IPS-20b (cell line): ENCODE measurements around the gene PLCB3.

ENCODE experiments used
- H3K27ac ChIP-seq: one replicate; pipeline ENCODE4 v1.5.1; 2013; ENCODE audit warnings: low read length
- H3K27me3 ChIP-seq: 2 replicates; pipeline ENCODE4 v1.6.1; 2013; ENCODE audit warnings: mild to moderate bottlenecking, low read length, inconsistent platforms; ENCODE audit not compliant: insufficient read depth
- H3K36me3 ChIP-seq: 2 replicates; pipeline ENCODE4 v1.6.1; 2013; ENCODE audit warnings: low read depth, mild to moderate bottlenecking, inconsistent platforms, low read length, moderate library complexity; ENCODE audit not compliant: insufficient read depth
- H3K4me1 ChIP-seq: 2 replicates; pipeline ENCODE4 v1.6.1; 2013; ENCODE audit warnings: mild to moderate bottlenecking, control low read depth, inconsistent platforms, low read length, moderate library complexity; ENCODE audit not compliant: insufficient read depth
- H3K4me3 ChIP-seq: 2 replicates; pipeline ENCODE4 v1.5.1; 2013; ENCODE audit warnings: mild to moderate bottlenecking, low read length, inconsistent platforms
- H3K9ac ChIP-seq: 2 replicates; pipeline ENCODE4 v1.6.1; 2013; ENCODE audit warnings: low read depth, mild to moderate bottlenecking, inconsistent platforms, low read length, moderate library complexity
- H3K9me3 ChIP-seq: 2 replicates; pipeline ENCODE4 v1.6.1; 2013; ENCODE audit warnings: mild to moderate bottlenecking, low read depth, low read length, inconsistent platforms; ENCODE audit not compliant: insufficient read depth

The PLCB3 gene

DNA sequence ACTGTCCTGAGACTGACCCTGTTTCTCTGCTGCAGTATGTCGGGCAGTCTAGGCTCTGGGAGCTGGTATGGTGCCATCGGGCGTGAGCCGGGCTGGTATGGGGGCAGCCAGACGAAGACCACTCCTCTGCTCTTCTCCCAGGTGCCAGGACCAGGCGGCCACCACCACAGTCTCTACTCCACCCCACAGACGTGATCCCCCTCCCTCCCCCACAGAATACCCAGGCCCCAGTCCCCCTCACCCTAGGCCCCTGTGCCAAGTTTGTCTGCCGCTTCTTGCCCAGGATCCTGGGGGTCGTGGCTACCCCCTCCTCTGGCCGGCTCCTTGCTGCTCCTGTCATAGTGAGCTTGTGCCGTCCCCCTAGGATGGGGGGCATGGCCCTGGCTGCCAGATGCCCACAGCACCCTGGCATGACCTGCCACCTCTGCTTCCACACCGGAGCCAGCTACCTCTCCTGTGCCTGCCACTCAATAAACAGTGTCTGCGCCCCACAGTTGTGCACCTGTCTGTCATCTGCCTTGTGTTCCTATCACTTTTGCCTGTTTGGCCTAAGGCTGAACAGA lies 37.8 kb downstream of the PLCB3 start:
- no peak overlapping the region for H3K9ac ChIP-seq
- no peaks in the 10 kb centered on the region for H3K9me3 ChIP-seq
- peaks cover 63% of the 10 kb centered on the region for H3K27me3 ChIP-seq
- H3K4me1 ChIP-seq = no peaks in the 10 kb centered on the region
- no peak overlapping the region for H3K27ac ChIP-seq
- no peak overlapping the region for H3K4me3 ChIP-seq
- H3K36me3 ChIP-seq = no peaks in the 10 kb centered on the region

DNA sequence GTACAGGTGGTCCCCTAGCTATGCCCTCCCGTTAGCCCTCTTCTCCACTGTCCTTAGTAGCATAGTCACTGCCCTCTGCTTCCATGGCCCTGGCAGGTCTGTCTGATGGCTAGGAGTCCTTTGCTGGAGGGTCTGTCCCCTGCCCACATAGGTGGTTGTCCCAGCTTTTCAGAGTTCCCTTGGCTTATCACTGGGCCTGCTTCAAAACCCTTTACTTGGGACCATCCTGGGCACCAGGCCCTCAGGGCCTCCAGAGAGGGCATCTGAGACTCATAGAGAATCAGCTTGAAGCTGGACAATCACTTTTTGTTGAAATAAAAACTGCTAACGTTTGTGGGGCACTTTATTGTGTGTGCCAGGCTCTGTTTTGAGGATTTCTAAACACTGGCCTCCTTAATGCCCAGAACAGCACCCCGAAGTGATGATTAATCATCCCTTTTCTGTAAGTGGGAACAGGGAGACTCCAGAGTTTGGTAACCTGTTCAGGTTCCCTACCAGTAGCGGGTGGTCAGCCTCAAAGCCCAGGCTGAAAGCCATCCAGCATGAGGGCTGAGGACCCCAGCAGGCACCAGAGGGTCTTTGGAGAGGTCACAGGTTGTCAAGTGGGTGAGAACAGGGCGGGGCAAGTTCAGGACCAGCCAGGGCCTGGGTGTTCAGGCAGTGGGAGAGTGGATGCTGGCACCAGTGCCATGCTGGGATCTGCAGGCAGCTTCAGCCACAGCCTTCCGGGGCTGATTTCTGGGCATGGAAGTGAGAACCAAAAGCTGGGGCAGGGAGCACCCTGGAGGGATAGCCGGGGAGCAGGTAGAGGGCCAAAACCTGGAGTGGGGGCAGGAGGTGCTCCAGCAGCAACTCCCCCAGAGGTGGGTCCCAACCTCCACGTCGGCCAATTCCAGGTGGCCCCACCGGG lies 39.3 kb downstream of the PLCB3 start:
- no peaks in the 10 kb centered on the region for H3K4me1 ChIP-seq
- peaks cover 79% of the 10 kb centered on the region for H3K27me3 ChIP-seq
- no peaks in the 10 kb centered on the region for H3K36me3 ChIP-seq
- no peak overlapping the region for H3K27ac ChIP-seq
- peak overlapping the region; percentile 51; the same call in 1 of the 2 replicates for H3K4me3 ChIP-seq
- H3K9me3 ChIP-seq = no peaks in the 10 kb centered on the region
- no peak overlapping the region for H3K9ac ChIP-seq

DNA sequence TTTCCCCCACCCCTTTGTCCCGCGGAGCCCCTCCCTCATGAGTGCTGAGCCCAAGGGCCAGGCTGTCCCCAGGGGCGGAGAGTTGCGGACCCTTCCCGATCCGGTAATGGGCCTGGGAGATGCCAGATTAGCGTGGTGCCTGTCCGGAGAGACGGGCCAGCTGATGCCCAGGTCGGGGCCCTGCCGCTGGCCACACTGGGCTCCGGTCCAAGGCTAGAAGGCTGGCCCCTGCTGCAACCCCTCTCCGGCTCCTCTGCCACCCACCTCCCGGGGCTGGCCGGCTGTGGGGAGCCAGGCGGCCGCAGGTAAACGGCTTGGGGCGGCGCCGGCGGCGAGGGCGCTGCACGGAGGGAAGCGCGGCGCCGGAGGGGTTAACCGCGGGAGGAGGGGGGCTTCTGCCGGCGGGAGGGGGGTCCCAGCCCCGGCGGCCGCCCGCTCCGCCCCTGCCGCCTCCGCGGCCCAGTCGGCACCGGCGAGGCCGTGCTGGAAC lies 40.0 kb downstream of the PLCB3 start, which contains the start of gene KCNK4:
KCNK4 (plus strand) TSS at position 41 of the 490 bp plus-strand sequence. CDS start 1,717 bp downstream, outside the sequence.
- Histone ChIP-seq H3K9ac (no peak within 1 kb of the TSS), H3K4me3 (peak within 1 kb of the TSS; percentile 51; the same call in 1 of the 2 replicates), H3K27me3 (peaks cover 86% of the 10 kb centered on the region)

DNA sequence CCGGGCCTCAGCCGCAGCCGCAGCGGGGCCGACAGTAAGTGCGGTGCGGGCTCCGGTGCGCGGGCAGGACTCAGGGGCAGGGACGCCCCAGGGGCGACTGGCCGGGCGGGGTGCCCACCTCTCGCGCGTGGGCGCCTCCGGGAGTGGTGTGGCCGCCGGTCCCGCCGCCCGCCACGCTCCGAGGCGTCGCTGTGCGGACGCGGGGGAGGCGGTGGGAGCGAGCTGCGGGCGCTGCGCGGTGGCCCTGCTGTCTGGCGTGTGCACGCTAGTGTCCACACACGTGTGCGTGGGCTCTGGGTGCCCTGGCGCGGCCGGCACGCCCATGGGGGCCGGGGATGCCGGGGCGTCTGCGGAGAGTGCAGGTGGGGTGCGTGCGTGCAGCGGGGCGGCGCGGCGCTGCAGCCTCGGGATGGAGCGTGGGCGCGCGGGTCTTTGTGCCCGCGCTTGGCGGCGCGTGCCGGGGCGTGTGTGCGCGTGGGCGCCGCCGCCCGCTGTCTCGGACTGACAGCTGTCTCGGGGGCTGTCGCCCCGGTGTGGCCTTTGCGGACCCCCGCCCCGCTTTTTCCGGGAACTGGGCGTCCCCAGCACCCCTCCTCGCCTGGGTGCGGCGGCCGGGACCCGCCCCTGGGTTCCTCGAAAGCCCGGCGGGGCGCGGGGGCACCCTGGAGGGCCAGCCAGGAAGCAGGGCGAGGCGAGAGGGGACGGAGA lies 40.6 kb downstream of the PLCB3 start:
- Histone ChIP-seq H3K36me3 (no peaks in the 10 kb centered on the region), H3K27me3 (peaks cover 88% of the 10 kb centered on the region), H3K4me1 (no peaks in the 10 kb centered on the region), H3K9me3 (no peaks in the 10 kb centered on the region), H3K27ac (no peak overlapping the region), H3K4me3 (peak overlapping the region; percentile 51; the same call in 1 of the 2 replicates), H3K9ac (no peak overlapping the region)

More for the DNA sequence above, 40.0 kb downstream of the PLCB3 start, which contains the start of gene KCNK4:
- H3K27ac ChIP-seq = no peak within 1 kb of the TSS
- no peaks in the 10 kb centered on the region for H3K4me1 ChIP-seq
- H3K9me3 ChIP-seq = no peaks in the 10 kb centered on the region
- H3K36me3 ChIP-seq = no peaks in the 10 kb centered on the region

DNA sequence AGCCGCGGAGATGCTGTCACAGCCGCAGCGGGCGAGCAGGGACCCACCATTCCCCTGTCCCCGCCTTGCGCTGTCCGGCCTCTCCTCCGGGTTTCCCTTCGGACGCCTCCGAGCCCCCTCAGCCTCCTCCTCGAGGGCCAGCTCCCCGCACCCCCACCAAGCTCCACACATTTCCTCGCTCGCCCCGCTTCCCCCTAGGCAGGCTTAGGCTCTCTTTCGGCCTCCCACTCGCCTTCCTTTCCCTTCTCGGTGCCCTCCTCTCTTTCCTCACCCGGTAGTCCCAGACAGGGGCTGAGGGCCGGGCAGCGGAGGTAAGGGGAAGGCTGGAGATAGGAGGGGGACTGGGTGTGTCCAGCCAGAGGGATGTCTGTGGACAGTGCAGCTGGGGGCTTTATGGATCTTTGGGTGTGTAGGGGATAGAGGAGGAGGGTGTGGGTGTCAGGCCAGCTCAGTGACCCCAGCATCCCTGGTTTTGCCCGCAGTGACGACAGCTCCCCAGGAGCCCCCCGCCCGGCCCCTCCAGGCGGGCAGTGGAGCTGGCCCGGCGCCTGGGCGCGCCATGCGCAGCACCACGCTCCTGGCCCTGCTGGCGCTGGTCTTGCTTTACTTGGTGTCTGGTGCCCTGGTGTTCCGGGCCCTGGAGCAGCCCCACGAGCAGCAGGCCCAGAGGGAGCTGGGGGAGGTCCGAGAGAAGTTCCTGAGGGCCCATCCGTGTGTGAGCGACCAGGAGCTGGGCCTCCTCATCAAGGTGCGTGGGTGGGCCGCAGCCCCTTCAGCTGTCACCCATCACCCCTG lies 41.3 kb downstream of the PLCB3 start:
- Histone ChIP-seq H3K9me3 (no peaks in the 10 kb centered on the region), H3K4me1 (no peaks in the 10 kb centered on the region), H3K4me3 (no peak overlapping the region), H3K27ac (no peak overlapping the region), H3K9ac (no peak overlapping the region), H3K36me3 (no peaks in the 10 kb centered on the region), H3K27me3 (peaks cover 90% of the 10 kb centered on the region)

DNA sequence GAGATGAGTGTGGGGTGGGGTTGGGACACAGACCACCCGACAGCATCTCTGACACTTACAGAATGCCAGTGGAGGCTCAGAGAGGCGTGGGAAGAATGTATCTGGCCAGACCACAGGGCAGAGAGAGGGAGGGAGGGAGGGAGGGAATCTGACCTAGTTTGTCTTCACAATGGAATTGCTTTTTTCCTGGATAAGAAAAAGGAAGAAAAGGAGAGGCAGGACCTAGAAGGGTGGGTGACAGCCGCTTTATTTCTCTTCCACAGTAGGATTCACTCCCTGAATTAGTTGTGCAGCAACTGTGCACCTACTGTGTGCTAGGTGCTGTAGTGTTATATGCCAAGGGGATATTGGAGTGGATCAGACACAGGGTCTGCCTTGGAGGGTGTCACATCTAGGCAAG lies 43.4 kb downstream of the PLCB3 start:
- H3K4me3 ChIP-seq = no peak overlapping the region
- peaks cover 100% of the 10 kb centered on the region for H3K27me3 ChIP-seq
- H3K36me3 ChIP-seq = no peaks in the 10 kb centered on the region
- H3K4me1 ChIP-seq = no peaks in the 10 kb centered on the region
- H3K9ac ChIP-seq = no peak overlapping the region
- H3K9me3 ChIP-seq = no peaks in the 10 kb centered on the region
- no peak overlapping the region for H3K27ac ChIP-seq

DNA sequence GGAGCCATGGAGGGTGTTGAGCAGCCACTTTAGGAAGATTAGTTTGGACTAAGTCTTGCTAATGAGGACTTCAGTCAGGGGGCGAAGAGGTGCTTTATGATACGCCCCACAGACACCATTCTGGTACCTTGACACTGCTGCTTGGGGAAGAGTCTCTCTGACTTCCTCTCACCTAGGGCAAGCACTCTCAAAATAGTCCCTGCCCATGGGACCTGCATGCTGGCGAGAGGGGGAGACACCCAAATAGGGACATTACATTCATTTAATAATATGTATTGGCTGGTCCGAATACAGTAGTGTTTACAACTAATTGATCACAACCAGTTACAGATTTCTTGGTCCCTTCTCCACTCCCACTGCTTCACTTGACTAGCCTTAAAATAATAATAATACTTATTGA lies 44.4 kb downstream of the PLCB3 start:
- peaks cover 100% of the 10 kb centered on the region for H3K27me3 ChIP-seq
- no peak overlapping the region for H3K27ac ChIP-seq
- H3K4me3 ChIP-seq = no peak overlapping the region
- no peaks in the 10 kb centered on the region for H3K9me3 ChIP-seq
- H3K36me3 ChIP-seq = no peaks in the 10 kb centered on the region
- H3K4me1 ChIP-seq = no peaks in the 10 kb centered on the region; the same call in 1 of the 2 replicates
- H3K9ac ChIP-seq = no peak overlapping the region

DNA sequence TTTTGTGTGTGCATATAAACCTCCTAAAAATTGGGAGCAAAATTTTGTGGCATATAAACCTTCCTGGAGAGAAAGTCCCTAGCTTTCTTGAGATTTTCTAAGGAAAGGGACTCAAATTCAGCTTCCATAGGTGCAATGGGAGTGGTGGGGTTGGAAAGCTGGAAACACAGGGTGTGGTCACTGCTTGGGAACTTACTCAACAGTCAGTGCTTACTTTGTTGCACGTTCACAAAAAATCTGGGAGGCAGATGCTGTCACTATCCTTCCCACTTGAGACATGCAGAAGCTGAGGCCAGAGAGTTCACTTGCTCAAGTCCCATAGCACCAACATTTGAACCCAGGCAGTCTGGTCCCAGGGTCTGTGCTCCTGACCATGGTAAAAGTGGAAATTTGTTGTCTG lies 44.9 kb downstream of the PLCB3 start:
- Histone ChIP-seq H3K27ac (no peak overlapping the region), H3K9me3 (no peaks in the 10 kb centered on the region), H3K9ac (no peak overlapping the region), H3K36me3 (no peaks in the 10 kb centered on the region), H3K4me3 (no peak overlapping the region), H3K27me3 (peaks cover 100% of the 10 kb centered on the region), H3K4me1 (no peaks in the 10 kb centered on the region; the same call in 1 of the 2 replicates)

DNA sequence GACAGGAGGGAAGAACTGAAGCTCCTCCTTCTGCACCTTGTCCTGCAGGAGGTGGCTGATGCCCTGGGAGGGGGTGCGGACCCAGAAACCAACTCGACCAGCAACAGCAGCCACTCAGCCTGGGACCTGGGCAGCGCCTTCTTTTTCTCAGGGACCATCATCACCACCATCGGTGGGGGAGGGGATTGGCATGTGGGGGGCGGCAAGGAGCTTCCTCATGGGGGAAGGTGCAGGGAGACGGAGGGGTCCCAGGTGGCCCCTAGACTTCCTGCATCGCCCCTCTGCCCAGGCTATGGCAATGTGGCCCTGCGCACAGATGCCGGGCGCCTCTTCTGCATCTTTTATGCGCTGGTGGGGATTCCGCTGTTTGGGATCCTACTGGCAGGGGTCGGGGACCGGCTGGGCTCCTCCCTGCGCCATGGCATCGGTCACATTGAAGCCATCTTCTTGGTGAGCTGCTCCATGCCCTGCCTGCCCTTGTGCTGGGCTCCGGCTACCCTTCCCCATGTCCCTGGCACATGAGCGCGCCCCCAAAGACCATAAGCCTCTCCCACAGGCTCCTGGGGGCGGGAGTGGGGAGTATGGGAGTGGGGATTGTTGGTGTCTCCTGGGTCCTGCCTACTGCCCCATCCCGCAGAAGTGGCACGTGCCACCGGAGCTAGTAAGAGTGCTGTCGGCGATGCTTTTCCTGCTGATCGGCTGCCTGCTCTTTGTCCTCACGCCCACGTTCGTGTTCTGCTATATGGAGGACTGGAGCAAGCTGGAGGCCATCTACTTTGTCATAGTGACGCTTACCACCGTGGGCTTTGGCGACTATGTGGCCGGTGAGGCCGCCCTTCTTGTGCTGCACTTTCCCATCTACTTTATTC lies 45.7 kb downstream of the PLCB3 start:
- Histone ChIP-seq H3K27me3 (peaks cover 100% of the 10 kb centered on the region), H3K9ac (no peak overlapping the region), H3K4me1 (no peaks in the 10 kb centered on the region; the same call in 1 of the 2 replicates), H3K9me3 (no peaks in the 10 kb centered on the region), H3K4me3 (peak overlapping the region; percentile 26; the same call in 1 of the 2 replicates), H3K27ac (no peak overlapping the region), H3K36me3 (no peaks in the 10 kb centered on the region)

DNA sequence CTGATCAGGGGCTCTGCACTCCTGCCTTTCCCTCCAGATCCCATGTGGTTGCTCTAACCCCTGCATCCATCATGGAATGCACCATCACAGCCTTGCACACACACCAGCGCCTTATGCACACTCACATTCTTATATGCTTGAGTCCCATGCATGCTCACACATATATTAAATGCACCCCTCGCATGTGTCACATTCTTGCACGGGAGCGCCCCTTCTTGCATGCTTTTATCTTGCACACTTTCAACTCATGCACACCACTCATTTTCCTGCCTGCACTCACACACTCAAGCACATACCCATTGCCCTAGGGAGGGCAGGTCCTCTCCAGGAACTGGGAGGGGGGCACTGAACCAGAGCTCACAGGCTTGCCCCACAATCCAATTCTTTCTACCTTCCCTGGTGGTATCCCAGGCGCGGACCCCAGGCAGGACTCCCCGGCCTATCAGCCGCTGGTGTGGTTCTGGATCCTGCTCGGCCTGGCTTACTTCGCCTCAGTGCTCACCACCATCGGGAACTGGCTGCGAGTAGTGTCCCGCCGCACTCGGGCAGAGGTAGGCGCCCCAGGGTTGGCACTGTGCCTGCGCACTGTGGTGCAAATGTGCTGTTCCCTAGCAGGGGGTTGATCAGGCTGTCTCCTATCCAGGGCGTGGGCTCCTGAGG lies 46.5 kb downstream of the PLCB3 start:
- Histone ChIP-seq H3K9ac (no peak overlapping the region), H3K27me3 (peaks cover 93% of the 10 kb centered on the region), H3K4me3 (no peak overlapping the region), H3K4me1 (no peaks in the 10 kb centered on the region; the same call in 1 of the 2 replicates), H3K27ac (no peak overlapping the region), H3K9me3 (no peaks in the 10 kb centered on the region), H3K36me3 (no peaks in the 10 kb centered on the region)
